NCI-H510A treated with DMSO at 0.1 percent for 48 hours (cell line): ENCODE measurements around the gene RPL38.

Experiments
- DNase-seq: peaks from one replicate; lab custom pipeline; 2025; lab: John Stamatoyannopoulos, UW

Gene RPL38

GRCh38 chr17:74211141-74211911, 7.8 kb downstream of the RPL38 start:
- no peak for DNase-seq

- no peak for DNase-seq
Observed at GRCh38 chr17:74211912-74212208, 8.4 kb downstream of the RPL38 start.

DNA sequence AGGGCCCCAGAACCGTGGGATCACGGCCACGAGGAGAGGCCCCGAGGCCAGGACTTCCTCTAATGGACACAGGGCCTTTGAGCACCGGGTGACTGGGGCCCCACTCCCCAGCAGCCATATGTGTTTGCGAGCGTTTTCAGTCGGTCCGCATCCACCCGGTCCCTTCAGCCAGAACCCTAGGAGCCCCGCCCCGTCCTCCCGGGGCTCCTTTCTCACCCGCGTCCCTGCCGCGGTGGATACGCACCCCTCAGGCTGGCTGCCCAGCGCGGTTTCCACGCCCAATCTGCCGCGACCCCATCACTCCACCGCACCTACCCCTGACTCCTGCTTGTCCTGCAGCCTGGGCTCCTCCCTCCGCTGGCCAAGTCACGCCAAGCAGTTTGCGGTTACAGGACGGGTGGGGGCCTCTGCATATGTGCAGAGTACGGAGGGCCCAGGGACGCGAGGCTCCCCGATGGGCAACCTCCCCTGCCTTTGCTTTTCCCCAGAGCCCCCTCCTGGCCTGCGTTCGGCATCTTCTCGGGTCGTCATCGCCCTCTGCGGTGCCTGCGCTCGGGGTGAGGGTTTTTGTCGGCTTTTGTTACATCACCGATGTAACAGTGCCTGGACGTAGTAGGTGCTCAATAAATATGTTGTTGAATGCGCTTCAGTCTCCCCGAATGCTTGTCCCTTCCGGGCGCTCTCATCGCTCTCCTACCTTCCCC, 8.9 kb downstream of the RPL38 start:
- no peak for DNase-seq

GRCh38 chr17:74212913-74213791, 9.7 kb downstream of the RPL38 start, which contains the start of gene TTYH2:
TTYH2 (plus strand) TSS chr17:74213571; CDS start chr17:74213588, 17 bp downstream.
- DNase-seq: peak; percentile 66

GRCh38 chr17:74213861-74214391, 10.4 kb downstream of the RPL38 start:
- DNase-seq: no peak

- DNase-seq: no peak
Observed at GRCh38 chr17:74214484-74215341, 11.2 kb downstream of the RPL38 start.

DNA sequence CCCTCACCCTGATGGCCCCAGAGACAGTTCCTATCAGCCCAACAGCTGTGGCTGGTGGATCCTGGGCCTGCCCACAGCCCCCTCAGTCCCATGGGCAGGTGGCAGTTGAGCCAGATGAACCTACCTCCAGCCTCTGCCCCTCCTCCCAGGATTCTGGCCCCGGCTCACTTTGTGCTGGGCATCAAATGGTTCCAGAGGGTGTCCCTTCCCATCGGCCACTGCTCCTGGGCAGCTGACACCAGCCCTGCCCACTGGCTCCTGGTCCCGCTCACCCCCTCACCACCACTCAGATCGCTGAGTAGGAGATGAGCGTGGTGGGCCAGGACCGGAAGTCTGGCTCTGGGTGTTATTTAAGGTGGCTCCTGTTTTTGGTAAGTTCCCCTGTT, 11.9 kb downstream of the RPL38 start:
- DNase-seq: no peak

DNA sequence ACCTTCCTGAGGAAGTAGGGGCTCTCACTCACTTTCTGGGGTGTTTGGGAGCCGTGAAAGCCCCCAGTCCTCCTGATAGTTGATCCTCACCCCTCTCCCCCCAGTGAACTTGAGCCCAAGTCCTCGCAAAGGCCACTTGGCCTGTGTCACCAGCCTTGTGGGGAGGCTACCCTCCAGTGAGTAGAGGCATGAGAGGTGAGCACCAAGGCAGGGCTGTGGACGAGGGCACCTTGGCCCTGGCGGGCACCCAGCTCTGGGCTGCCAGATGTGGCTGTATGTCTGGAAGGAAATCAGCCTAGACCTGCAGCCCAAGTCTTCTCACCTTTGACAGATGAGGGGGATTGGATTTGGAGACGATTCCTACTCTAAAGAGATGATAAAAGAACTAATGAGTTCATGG, 13.0 kb downstream of the RPL38 start:
- DNase-seq: no peak

DNA sequence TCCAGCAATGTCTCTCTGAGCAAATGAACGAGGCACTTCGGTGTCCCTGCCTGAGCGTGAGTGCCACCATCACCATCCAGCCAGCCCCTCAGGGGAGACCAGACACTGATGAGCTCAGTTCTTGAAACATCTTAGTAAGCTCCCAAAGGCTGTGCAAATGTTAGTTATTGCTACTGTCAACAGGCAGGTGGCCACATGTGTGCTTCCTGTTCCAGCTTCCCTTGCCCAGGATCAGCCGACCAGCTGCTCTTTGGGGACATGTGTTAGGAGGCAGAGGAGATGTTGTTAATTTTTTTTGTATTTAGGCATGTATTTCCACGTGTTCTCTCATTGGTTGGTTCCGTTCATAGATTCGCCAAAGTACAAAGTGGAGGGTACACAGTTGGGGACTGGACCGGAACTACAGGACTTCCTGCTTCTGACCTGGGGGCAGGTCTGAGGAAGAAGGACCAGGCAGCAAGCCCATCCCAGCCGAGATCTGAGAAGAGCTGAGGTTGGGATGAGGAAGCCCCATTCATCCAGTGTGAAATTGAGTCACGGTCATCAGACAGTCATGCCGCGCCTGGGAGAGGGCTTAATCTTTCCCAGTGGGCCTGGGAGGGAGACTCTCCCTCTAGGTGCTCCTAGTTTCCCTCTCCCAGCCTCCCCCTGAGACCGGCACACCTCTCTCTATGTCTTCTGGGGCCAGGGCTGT, 13.7 kb downstream of the RPL38 start:
- peak; percentile 72 for DNase-seq

DNA sequence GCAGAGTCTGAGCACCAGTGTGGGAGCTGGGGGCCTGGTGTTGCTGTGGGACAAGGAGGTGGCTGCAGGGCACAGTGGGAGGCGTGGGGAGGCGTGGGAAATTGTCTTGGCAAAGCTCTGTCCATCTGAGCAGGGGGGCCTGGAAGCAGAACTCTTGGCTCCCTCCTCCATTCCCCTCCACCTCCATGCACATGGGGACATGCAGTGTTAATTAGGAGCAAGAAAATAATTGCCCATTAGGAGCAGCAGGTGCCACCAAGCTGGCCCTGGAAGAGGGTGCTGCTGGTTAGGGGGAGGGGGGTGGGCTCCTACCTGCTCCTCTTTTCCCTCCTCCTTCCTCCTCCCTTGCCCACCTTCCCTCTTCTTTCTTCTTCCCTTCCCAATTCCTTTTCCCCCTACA, 14.4 kb downstream of the RPL38 start:
- DNase-seq: no peak

DNA sequence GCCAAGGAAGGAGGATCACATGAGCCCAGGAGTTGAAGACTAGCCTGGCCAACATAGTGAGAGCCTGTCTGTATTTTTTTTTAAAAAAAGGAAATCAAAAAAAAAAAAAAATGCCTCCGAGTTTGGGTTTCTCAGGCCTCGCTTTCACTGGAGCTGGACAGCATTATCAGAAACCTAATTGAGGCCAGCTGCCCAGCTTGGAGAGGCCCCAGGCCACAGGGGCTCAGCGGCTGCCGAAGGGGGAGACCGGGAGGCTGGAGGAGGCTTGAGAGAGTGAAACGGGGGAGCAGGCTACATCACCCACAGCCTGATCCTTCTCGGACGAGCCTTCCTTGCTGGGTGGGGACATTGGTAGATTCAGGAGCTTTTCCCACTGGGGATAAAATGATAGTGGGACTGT, 15.0 kb downstream of the RPL38 start:
- DNase-seq: no peak

DNA sequence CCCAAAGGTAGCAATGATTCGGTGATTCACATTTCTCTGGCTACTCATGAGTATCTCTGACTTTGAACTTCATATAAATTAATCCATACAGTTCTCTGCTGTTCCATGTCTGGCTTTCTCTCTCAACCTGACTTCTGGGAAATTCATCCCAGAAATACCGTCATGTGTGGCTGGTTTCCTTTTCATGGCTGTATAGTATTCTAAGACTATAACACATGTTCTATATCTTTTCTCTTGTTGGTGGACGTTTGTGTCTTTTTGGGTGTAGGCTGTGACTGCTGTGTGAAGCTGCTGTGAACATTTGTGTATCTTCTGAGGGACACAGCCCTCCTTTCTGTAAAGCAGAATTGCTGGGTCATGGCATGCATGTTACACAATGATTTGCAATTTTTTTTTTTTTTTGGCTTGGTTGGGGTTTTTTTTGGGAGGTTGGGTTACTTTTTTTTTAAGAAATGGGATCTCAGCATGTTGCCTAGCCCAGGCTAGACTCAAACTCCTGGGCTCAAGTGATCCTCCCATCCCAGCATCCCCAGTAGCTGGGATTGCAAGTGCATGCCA, 16.2 kb downstream of the RPL38 start:
- DNase-seq: no peak

- DNase-seq: no peak
Observed at GRCh38 chr17:74220219-74220618, 16.7 kb downstream of the RPL38 start.

DNA sequence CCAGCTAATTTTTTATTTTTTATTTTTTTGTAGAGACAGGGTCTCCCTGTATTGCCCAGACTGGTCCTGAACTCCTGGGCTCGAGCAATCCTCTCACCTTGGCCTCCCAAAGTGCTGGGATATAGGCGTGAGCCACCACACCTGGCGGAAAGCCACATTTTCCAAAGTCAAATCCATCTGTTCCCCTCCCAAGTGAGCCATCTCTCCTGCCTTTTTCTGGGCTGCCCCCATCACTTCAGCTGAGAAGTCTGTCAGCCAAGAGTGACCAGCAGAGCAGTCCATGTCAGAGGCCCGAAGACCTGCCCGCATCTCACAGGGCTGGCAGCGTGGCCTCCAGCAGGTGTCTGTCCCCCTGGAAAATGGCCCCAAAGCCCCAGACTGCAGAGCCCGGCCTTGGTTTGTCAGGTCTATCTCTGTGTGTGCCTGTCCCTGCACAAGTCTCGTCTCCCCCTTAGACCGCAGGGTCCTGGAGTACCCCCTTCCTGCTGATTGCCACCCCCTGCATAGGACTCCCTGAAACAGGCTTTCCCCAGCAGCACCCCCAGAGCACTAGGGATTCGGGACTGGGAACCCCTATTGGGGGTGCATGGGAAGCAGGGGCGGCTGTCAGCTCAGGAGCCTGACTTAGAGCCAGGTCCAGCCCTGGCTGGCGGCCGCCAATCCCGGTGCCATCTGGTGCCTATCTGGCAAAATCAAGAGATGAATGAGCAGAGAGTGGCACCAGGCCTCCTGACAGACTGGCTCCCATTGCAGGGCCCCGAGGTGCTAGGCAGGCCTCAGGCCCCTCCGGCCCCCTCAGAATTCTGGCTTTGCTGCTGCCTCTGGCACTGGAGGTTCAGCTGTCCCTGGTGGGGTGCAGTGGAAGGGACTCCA, 17.7 kb downstream of the RPL38 start:
- no peak for DNase-seq

DNA sequence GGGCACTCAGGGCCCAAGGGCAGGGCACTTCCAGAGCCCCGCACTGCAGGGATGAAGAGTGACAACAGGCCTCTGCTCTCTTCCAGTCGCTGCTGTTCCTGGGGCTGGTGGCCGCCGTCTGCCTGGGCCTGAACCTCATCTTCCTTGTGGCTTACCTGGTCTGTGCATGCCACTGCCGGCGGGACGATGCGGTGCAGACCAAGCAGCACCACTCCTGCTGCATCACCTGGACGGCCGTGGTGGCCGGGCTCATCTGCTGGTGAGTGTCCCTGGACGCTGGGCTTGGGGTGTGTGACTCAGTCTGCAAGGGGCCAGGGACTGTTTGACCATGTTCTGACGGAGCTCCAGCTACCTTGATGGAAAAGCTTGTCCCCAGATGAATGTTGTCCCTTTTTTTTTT, 18.9 kb downstream of the RPL38 start:
- no peak for DNase-seq

DNA sequence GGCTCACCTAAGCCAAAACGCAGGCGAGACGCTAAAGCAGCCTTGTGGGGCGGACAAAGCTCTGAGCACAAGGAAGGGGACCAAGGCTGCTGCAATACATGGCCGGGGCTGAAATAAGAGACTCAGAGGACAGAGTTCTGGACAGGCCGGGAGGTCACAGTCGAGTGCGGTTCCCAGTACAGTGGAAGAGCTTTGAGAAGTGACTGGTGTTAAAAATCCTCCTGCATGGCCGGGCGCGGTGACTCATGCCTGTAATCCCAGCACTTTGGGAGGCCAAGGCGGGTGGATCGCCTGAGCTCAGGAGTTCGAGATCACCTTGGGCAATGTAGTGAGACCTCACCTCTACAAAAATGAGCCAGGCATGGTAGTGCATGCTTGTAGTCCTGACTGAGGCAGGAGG, 20.4 kb downstream of the RPL38 start:
- DNase-seq: no peak

DNA sequence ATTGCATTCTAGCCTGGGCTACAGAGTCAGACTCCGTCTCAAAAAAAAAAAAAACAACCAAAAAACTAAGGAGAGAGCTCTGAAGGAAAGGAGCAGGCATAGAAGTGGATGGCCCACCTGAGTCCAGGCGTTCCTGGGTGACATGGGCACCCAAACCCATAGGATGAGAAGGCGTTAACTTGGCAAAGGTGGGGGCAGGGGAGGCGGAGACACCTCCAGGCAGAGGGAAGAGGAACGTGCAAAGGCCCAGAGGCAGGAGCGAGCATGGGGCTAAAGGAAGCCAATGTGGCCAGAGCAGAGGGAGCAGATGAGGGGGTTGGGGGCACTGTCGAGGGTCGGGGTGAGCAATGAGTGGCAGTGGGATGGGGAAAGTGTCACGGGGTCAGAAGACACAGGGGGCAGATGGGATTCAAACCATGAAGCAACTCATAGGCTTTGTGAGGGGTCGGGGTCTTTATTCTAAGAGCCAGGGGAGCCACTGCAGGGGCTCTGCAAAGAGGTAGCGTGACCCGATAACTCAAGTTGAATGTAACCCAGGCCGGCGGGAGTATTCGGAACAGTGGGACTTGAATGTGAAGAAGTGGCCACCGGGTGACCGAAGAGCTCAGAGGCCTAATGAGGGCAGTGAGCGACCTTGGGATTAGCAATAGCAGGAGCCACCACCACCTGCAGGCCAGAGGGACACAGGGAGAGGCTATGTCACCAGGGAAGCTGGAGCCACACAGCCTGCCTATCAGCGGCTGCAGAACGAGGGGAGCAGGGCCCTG, 21.7 kb downstream of the RPL38 start:
- DNase-seq: no peak

- no peak for DNase-seq
Observed at GRCh38 chr17:74226252-74226651, 22.8 kb downstream of the RPL38 start.
